ENCODE results near the gene ARFGEF2. TPM values are rescaled to one million over a fixed set of nuclear protein-coding genes. Genes with fewer than 3 reads are reported as not detected.

ARFGEF2 gene
- total and polyA plus RNA-seq, 4 donors, result 10.3 to 51.3 (median 16.6) TPM

GRCh38 chr20:48898210-48898609, 23.3 kb upstream of the ARFGEF2 start:
- Histone ChIP-seq H3K4me1 (ENCODE audit: control insufficient read depth in 4 of 4, insufficient read depth in 4 of 4, low read length in 3 of 4) (no peaks in the 10 kb centered on the region), H3K27ac (ENCODE audit: low read depth in 1 of 2, low read length in 2 of 2) (no peak overlapping the region), H3K27me3 (ENCODE audit: control insufficient read depth in 4 of 4, insufficient read depth in 4 of 4, low read length in 3 of 4) (no peaks in the 10 kb centered on the region), H3K36me3 (ENCODE audit: control insufficient read depth in 4 of 4, insufficient read depth in 3 of 4, low read depth in 1 of 4, low read length in 3 of 4) (no peaks in the 10 kb centered on the region), H3K9me3 (ENCODE audit: control insufficient read depth in 4 of 4, low read length in 3 of 4) (no peaks in the 10 kb centered on the region), H3K9ac (ENCODE audit: low read depth in 1 of 2, low read length in 2 of 2) (no peak overlapping the region), H3K4me3 (ENCODE audit: low read depth in 1 of 3, low read length in 3 of 3) (no peak overlapping the region)
- no peak for DNase-seq (ENCODE audit: low spot score)
- 80% methylated on average over 10 of the region's 10 CpGs for WGBS
- TF ChIP-seq RXRA (IDR thresholded peaks at IDR 0.05) (no peak), HNF4A (conservative IDR thresholded peaks at IDR 0.05) (no peak), FOXA2 (IDR thresholded peaks at IDR 0.05) (no peak), YY1 (IDR thresholded peaks at IDR 0.05) (no peak), HNF4G (IDR thresholded peaks at IDR 0.05) (no peak), JUND (IDR thresholded peaks at IDR 0.05) (no peak), SP1 (IDR thresholded peaks at IDR 0.05) (no peak), TAF1 (conservative IDR thresholded peaks at IDR 0.05) (no peak), GABPA (IDR thresholded peaks at IDR 0.05 in 1 of 2, conservative IDR thresholded peaks at IDR 0.05 in 1 of 2) (no peak), REST (IDR thresholded peaks at IDR 0.05) (no peak), RAD21 (IDR thresholded peaks at IDR 0.05) (no peak)
- TF ChIP-seq, protein P1, sequence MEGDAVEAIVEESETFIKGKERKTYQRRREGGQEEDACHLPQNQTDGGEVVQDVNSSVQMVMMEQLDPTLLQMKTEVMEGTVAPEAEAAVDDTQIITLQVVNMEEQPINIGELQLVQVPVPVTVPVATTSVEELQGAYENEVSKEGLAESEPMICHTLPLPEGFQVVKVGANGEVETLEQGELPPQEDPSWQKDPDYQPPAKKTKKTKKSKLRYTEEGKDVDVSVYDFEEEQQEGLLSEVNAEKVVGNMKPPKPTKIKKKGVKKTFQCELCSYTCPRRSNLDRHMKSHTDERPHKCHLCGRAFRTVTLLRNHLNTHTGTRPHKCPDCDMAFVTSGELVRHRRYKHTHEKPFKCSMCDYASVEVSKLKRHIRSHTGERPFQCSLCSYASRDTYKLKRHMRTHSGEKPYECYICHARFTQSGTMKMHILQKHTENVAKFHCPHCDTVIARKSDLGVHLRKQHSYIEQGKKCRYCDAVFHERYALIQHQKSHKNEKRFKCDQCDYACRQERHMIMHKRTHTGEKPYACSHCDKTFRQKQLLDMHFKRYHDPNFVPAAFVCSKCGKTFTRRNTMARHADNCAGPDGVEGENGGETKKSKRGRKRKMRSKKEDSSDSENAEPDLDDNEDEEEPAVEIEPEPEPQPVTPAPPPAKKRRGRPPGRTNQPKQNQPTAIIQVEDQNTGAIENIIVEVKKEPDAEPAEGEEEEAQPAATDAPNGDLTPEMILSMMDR (IDR thresholded peaks at IDR 0.05; ENCODE audit: low read depth, low read length, missing input control), result no peak
- TF ChIP-seq, protein P2, sequence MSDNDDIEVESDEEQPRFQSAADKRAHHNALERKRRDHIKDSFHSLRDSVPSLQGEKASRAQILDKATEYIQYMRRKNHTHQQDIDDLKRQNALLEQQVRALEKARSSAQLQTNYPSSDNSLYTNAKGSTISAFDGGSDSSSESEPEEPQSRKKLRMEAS (IDR thresholded peaks at IDR 0.05), result no peak

- Histone ChIP-seq H3K9ac (ENCODE audit: low read depth in 1 of 2, low read length in 2 of 2) (no peak overlapping the region), H3K9me3 (ENCODE audit: control insufficient read depth in 4 of 4, low read length in 3 of 4) (no peaks in the 10 kb centered on the region), H3K4me1 (ENCODE audit: control insufficient read depth in 4 of 4, insufficient read depth in 4 of 4, low read length in 3 of 4) (no peaks in the 10 kb centered on the region), H3K36me3 (ENCODE audit: control insufficient read depth in 4 of 4, insufficient read depth in 3 of 4, low read depth in 1 of 4, low read length in 3 of 4) (no peaks in the 10 kb centered on the region), H3K27ac (ENCODE audit: low read depth in 1 of 2, low read length in 2 of 2) (no peak overlapping the region), H3K4me3 (ENCODE audit: low read depth in 1 of 3, low read length in 3 of 3) (no peak overlapping the region), H3K27me3 (ENCODE audit: control insufficient read depth in 4 of 4, insufficient read depth in 4 of 4, low read length in 3 of 4) (no peaks in the 10 kb centered on the region)
- no peak for DNase-seq (ENCODE audit: low spot score)
- WGBS, result 90% methylated on average over 5 of the region's 5 CpGs
- TF ChIP-seq ZBTB33 (IDR thresholded peaks at IDR 0.05) (no peak), YY1 (IDR thresholded peaks at IDR 0.05) (no peak), HNF4G (IDR thresholded peaks at IDR 0.05) (no peak), TAF1 (conservative IDR thresholded peaks at IDR 0.05) (no peak), SP1 (IDR thresholded peaks at IDR 0.05) (no peak), EGR1 (IDR thresholded peaks at IDR 0.05; ENCODE audit: low read depth in 2 of 2) (no peak), JUND (IDR thresholded peaks at IDR 0.05) (no peak), ATF3 (IDR thresholded peaks at IDR 0.05) (no peak), FOXA1 (IDR thresholded peaks at IDR 0.05) (no peak), GABPA (IDR thresholded peaks at IDR 0.05 in 1 of 2, conservative IDR thresholded peaks at IDR 0.05 in 1 of 2) (no peak), HNF4A (conservative IDR thresholded peaks at IDR 0.05) (no peak)
- TF ChIP-seq, protein P2 (IDR thresholded peaks at IDR 0.05), result no peak
- TF ChIP-seq, protein P1 (IDR thresholded peaks at IDR 0.05; ENCODE audit: low read depth, low read length, missing input control), result no peak
These were observed 22.5 kb upstream of the ARFGEF2 start for GRCh38 chr20:48898896-48899530.
